DND-41 (cell line): Measurements from ENCODE around the gene RGMA.

Experiments used
- ATAC-seq: fragments of 200-7000 bp; cut with Tn5 transposase; 3 replicates; pipeline ENCODE4 v1.9.1; 2021; ENCODE audit warnings: low read depth; ENCODE audit not compliant: insufficient read depth
- DNase-seq: peaks from one replicate; pipeline ENCODE4 v3.0.0-alpha.2; 2020
- H2AFZ ChIP-seq: 2 replicates; pipeline ENCODE4 v1.6.0; 2012; ENCODE audit warnings: low read depth, low read length
- H3K27ac ChIP-seq: 2 replicates; pipeline ENCODE4 v1.5.1; 2012; ENCODE audit warnings: low read length, inconsistent platforms
- H3K27me3 ChIP-seq: fragments of 200-600 bp; sonication (generic); 2 replicates; pipeline ENCODE4 v1.6.0; 2012; ENCODE audit warnings: low read length, mild to moderate bottlenecking, inconsistent platforms; ENCODE audit not compliant: insufficient read depth, poor library complexity
- H3K36me3 ChIP-seq: 2 replicates; pipeline ENCODE4 v1.5.1; 2012; ENCODE audit warnings: low read length, inconsistent platforms; ENCODE audit not compliant: insufficient read depth
- H3K4me1 ChIP-seq: 2 replicates; pipeline ENCODE4 v1.5.1; 2012; ENCODE audit warnings: mild to moderate bottlenecking, low read length; ENCODE audit not compliant: insufficient read depth
- H3K4me2 ChIP-seq: 2 replicates; pipeline ENCODE4 v1.6.0; 2012; ENCODE audit warnings: mild to moderate bottlenecking, moderate library complexity, low read length, inconsistent platforms; ENCODE audit not compliant: insufficient read depth
- H3K4me3 ChIP-seq, 2 experiments: fragments of 200-600 bp in 1 of 2; shearing (Covaris generic) in 1 of 2; 2 replicates each; pipeline ENCODE4 v1.5.1; 2012 to 2016; ENCODE audit warnings: inconsistent platforms in 2 of 2, low read length in 2 of 2, mild to moderate bottlenecking in 2 of 2, low read depth in 1 of 2, moderate library complexity in 1 of 2
- H3K79me2 ChIP-seq: 2 replicates; pipeline ENCODE4 v1.6.0; 2012; ENCODE audit warnings: low read length, inconsistent platforms; ENCODE audit not compliant: insufficient read depth
- H3K9ac ChIP-seq: 2 replicates; pipeline ENCODE4 v1.6.0; 2012; ENCODE audit warnings: low read depth, mild to moderate bottlenecking, inconsistent platforms, low read length, moderate library complexity
- H3K9me3 ChIP-seq: 2 replicates; pipeline ENCODE4 v1.5.1; 2012; ENCODE audit warnings: low read length, moderate library complexity, mild to moderate bottlenecking, inconsistent platforms; ENCODE audit not compliant: insufficient read depth, severe bottlenecking
- H4K20me1 ChIP-seq: 2 replicates; pipeline ENCODE4 v1.6.0; 2012; ENCODE audit warnings: low read length; ENCODE audit not compliant: insufficient read depth
- CTCF ChIP-seq: IDR thresholded peaks from 2 replicates; pipeline ENCODE4 v1.5.1; 2012; ENCODE audit warnings: borderline replicate concordance, low read length, moderate library complexity, mild to moderate bottlenecking; ENCODE audit not compliant: poor library complexity, severe bottlenecking; ENCODE audit errors: extremely low read depth
- EZH2 ChIP-seq: IDR thresholded peaks from 3 replicates; pipeline ENCODE4 v1.6.1; 2012; ENCODE audit warnings: borderline replicate concordance, low read depth, mild to moderate bottlenecking, moderate library complexity, low read length, inconsistent platforms; ENCODE audit not compliant: severe bottlenecking

RGMA gene

GRCh38 chr15:93047621-93048425, 41.2 kb downstream of the RGMA start:
- peak; percentile 78 for ATAC-seq
- Histone ChIP-seq H3K9me3 (peaks cover 3% of the 10 kb centered on the region), H4K20me1 (no peaks in the 10 kb centered on the region), H3K4me3 (no peak overlapping the region), H3K27ac (peak overlapping the region; percentile 50), H3K4me2 (no peak overlapping the region), H3K4me1 (peaks cover 17% of the 10 kb centered on the region), H2AFZ (no peak overlapping the region), H3K27me3 (no peaks in the 10 kb centered on the region), H3K36me3 (peaks cover 83% of the 10 kb centered on the region), H3K79me2 (no peaks in the 10 kb centered on the region), H3K9ac (no peak overlapping the region)
- TF ChIP-seq CTCF (no peak), EZH2 (no peak)
- DNase-seq: peak; percentile 62

- Histone ChIP-seq H3K4me3 (no peak overlapping the region), H3K79me2 (no peaks in the 10 kb centered on the region), H3K27ac (peak overlapping the region; percentile 50), H3K36me3 (peaks cover 76% of the 10 kb centered on the region), H3K4me1 (peaks cover 17% of the 10 kb centered on the region), H3K27me3 (no peaks in the 10 kb centered on the region), H3K9me3 (peaks cover 3% of the 10 kb centered on the region), H3K4me2 (no peak overlapping the region), H2AFZ (no peak overlapping the region), H3K9ac (no peak overlapping the region), H4K20me1 (no peaks in the 10 kb centered on the region)
- ATAC-seq (no peak), DNase-seq (no peak)
- TF ChIP-seq EZH2: no peak
- TF ChIP-seq CTCF: no peak
Measured at GRCh38 chr15:93046721-93047120, 42.3 kb downstream of the RGMA start.

- DNase-seq (no peak), ATAC-seq (no peak)
- H3K36me3 ChIP-seq: peaks cover 70% of the 10 kb centered on the region
- H3K4me1 ChIP-seq: peaks cover 17% of the 10 kb centered on the region
- TF ChIP-seq CTCF: no peak
- no peak for TF ChIP-seq EZH2
- H3K27me3 ChIP-seq: no peaks in the 10 kb centered on the region
- no peaks in the 10 kb centered on the region for H4K20me1 ChIP-seq
- no peak overlapping the region for H3K9ac ChIP-seq
- H3K4me3 ChIP-seq: no peak overlapping the region
- no peak overlapping the region for H3K27ac ChIP-seq
- no peak overlapping the region for H2AFZ ChIP-seq
- H3K4me2 ChIP-seq: no peak overlapping the region
- H3K9me3 ChIP-seq: peaks cover 3% of the 10 kb centered on the region
- H3K79me2 ChIP-seq: no peaks in the 10 kb centered on the region
Measured at GRCh38 chr15:93046120-93046519, 42.9 kb downstream of the RGMA start.
